Measurements from ENCODE around the gene PSD.

Gene PSD

GRCh38 chr10:102413053-102413705 lies 5.4 kb downstream of the PSD start:
- H3K4me3 ChIP-seq (ENCODE audit: low read length): no peak overlapping the region
- TF ChIP-seq CTCF (conservative IDR thresholded peaks at IDR 0.05; ENCODE audit: low read length): no peak
- DNase-seq (ENCODE audit: low read depth): no peak

GRCh38 chr10:102412293-102412692 lies 6.3 kb downstream of the PSD start:
- DNase-seq (ENCODE audit: low read depth): no peak
- TF ChIP-seq CTCF (conservative IDR thresholded peaks at IDR 0.05; ENCODE audit: low read length): no peak
- no peak overlapping the region for H3K4me3 ChIP-seq (ENCODE audit: low read length)

- TF ChIP-seq CTCF (conservative IDR thresholded peaks at IDR 0.05; ENCODE audit: low read length): no peak
- H3K4me3 ChIP-seq (ENCODE audit: low read length): no peak overlapping the region
- DNase-seq (ENCODE audit: low read depth): no peak
Observed at GRCh38 chr10:102411341-102412255, 7.0 kb downstream of the PSD start.

GRCh38 chr10:102410429-102411073 lies 8.0 kb downstream of the PSD start:
- TF ChIP-seq CTCF (conservative IDR thresholded peaks at IDR 0.05; ENCODE audit: low read length): no peak
- DNase-seq (ENCODE audit: low read depth): no peak
- peak overlapping the region; percentile 12 for H3K4me3 ChIP-seq (ENCODE audit: low read length)

- TF ChIP-seq CTCF (conservative IDR thresholded peaks at IDR 0.05; ENCODE audit: low read length): no peak
- DNase-seq (ENCODE audit: low read depth): no peak
- H3K4me3 ChIP-seq (ENCODE audit: low read length): peak overlapping the region; percentile 12
Observed at GRCh38 chr10:102409604-102410428, 8.8 kb downstream of the PSD start.

- H3K4me3 ChIP-seq (ENCODE audit: low read length): peak overlapping the region; percentile 35
- DNase-seq (ENCODE audit: low read depth): no peak
- TF ChIP-seq CTCF (conservative IDR thresholded peaks at IDR 0.05; ENCODE audit: low read length): no peak
Observed at GRCh38 chr10:102408728-102409603, 9.6 kb downstream of the PSD start.
